GF-D8 (cell line): ENCODE measurements around the gene ESR2.
"Not testable (repeated sequence)": the region's sequence is repeated elsewhere in the genome, so short reads cannot be mapped to it uniquely, and the experiment has no call there.

Experiments
- DNase-seq: peaks from one replicate; lab custom pipeline; 2025; lab: John Stamatoyannopoulos, UW

Gene ESR2

DNA sequence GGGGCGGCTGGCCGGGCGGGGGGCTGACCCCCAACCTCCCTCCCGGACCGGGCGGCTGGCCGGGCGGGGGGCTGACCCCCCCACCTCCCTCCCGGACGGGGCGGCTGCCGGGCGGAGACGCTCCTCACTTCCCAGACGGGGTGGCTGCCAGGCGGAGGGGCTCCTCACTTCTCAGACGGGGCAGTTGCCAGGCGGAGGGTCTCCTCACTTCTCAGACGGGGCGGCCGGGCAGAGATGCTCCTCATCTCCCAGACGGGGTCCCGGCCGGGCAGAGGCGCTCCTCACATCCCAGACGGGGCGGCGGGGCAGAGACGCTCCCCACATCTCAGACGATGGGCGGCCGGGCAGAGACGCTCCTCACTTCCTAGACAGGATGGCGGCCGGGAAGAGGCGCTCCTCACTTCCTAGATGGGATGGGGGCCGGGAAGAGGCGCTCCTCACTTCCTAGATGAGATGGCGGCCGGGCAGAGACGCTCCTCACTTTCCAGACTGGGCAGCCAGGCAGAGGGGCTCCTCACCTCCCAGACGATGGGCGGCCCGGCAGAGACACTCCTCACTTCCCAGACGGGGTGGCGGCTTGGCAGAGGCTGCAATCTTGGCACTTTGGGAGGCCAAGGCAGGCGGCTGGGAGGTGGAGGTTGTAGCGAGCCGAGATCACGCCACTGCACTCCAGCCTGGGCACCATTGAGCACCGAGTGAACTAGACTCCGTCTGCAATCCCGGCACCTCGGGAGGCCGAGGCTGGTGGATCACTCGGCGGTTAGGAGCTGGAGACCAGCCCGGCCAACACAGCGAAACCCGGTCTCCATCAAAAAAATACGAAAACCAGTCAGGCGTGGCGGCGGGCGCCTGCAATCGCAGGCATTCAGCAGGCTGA is 256.1 kb downstream of the ESR2 start:
- DNase-seq, result not testable (repeated sequence)

DNA sequence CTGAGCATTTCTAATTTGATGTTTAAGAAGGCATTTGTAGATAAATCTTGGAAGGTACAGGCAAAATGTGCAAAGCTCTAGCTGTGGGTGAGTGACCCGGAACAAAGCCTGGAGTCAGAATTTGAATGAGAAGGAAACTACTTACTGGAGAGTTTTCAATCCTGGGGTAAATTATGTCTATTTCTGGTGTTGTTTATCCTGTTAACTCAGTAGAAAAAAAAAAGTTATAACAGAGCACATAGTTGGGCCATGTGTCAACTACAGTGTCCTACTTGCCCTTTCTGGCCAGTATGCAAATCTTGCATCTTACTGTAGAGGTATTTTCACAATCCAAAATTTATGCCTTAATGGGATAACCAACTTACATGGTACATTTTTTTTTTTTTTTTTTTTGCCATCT is 259.0 kb downstream of the ESR2 start:
- no peak for DNase-seq
